GM21825 (cell line): ENCODE results near the gene UGT1A10.

ENCODE experiments used
- ATAC-seq: cut with Tn5 transposase; IDR thresholded peaks from one replicate; pipeline ENCODE4 v1.9.1; 2021; ENCODE audit warnings: mild to moderate bottlenecking, moderate library complexity; ENCODE audit not compliant: unreplicated experiment

UGT1A10 gene

DNA sequence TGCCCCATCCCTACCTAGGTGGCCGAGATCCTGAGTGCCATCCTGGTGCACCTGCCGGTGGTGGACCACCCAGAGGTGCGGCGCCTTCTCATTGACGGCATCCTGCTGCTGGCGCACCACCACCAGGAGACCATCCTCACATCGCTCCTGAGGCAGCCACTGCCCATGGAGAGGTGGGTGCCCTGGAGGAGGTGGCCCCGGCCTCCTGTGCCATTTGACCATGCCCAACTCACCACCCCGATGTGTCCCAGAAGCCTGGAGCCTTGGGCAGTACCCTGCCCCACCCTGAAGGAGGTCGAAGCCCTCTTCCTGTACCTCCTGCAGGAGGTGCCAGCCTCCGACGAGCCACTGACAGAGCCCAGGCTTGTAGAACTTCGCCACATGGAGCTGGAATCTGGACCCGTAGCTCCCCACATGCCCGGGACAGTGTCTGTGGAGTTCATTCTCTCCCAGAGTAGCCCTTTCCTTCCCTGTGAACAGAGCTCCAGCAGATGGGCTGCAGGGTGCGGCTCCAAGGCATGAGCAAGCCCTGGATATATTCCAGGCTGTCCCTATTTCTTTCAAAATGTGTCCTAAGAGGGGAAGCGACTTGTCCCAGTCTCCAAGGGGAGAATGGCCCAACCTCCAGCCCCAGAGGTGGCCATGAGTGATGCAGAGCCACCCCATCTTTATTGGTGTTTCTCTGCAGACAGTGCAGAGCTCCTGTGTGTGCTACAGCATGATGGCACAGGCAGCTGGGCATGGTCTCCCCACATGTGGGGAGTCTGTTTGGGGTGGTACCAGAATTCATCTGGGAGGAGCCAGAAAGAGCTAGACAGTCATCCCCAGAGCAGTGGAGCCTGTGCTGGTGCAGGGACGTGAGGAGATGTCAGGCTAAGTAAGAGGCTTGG, 183.9 kb downstream of the UGT1A10 start:
- ATAC-seq = no peak

DNA sequence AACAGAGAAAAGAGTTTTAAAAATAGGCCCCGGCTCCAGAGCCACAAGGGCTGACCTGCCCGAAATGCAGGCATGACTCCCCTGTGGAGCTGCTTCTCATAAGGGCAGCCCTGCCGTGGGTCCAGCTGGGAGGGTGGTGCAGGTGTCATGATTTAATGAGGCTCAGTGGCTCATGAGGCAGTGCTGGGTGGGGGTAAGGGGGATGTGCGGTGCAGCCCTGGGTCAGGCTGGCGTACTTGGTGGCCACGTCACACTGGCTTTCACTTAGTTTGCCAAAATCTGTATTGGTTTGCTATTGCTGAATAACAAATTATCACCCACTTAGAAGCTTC, 184.5 kb downstream of the UGT1A10 start:
- ATAC-seq = no peak

DNA sequence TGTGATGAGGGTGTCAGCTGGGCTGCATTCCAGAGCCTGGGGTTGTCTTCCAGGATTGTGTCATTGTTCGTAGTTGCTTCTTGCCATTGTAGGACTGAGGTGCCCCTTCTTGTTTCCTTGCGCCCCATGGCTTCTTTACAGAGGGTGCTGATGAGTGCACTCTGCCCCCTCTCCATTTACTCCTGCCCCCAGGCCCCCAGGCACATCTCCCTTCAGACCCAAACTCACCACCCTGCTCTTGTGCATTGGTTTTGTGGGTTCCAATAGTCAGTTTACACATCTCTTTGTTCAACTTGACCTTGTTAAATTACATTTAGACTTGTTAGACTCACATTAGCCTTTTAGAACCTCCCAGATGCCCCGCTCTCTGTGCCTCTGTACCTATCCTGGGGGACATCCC, 184.9 kb downstream of the UGT1A10 start:
- no peak for ATAC-seq

DNA sequence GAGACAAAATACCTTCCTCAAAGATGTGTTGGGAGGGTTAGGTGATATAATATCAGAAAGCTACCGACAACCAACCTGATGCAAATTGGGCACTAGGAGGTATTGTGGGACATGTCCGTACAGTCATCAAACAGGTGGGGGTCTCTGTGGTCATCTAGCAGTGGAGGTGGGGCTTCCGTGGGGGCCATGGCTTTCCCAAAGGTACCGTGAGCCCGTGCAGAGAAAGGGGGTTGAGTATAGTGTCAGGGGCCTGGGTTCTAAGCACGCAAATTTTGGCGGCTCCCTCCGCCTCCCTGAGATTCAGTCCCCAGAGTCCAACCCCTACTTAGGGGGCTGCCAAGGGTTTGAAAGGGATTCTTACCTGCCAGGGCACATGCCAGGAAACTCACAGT, 185.5 kb downstream of the UGT1A10 start:
- no peak for ATAC-seq

DNA sequence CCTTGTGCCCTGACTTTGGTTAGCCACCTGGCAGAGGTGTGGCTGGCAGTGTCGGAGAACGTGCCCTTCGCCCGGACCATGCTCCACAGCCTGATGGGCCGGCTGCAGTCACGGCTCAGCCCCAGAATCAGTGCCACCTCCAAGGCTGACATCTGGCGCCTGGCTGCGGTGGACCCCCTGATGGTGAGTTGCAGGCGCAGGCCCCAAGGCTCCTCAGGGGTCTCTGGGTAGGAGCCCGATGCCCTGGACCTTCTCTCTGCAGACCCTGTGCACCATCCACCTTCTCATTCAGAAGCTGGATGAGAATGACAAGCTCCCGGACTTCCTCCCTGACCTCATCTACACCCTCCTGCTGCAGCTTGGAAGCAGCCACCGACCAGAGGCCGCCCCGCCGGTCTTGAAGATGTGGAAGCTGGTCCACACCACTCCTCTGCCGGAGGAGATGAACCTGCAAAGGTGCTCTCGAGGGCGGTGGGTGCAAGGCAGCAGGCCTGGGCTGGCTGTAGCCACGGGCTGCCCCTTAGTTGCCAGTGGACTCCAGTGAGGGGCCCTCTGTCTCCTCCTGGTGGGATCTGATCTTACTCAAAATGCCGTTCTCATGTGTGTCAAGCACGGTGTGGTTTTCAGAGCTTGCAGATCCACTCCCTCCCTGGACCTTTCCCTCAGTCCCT, 186.0 kb downstream of the UGT1A10 start:
- ATAC-seq = no peak
